Hepatocyte (in vitro differentiated cells): ENCODE results near the gene TOR4A. TPM values are rescaled to one million over a fixed set of nuclear protein-coding genes. Genes with fewer than 3 reads are reported as not detected.

Experiments
- DNase-seq: peaks from one replicate; pipeline ENCODE4 v3.0.0-alpha.2; 2016; ENCODE audit warnings: low spot score
- H2AFZ ChIP-seq: fragments of 200-600 bp; sonication (generic); 2 replicates; pipeline ENCODE4 v1.6.0; 2016; ENCODE audit warnings: antibody characterized with exemption, mild to moderate bottlenecking
- H3K27ac ChIP-seq: fragments of 200-600 bp; sonication (generic); 2 replicates; pipeline ENCODE4 v1.5.1; 2016; ENCODE audit warnings: mild to moderate bottlenecking
- H3K27me3 ChIP-seq: fragments of 200-600 bp; sonication (generic); 2 replicates; pipeline ENCODE4 v1.6.1; 2016
- H3K36me3 ChIP-seq: fragments of 200-600 bp; sonication (generic); replicated peaks from 2 replicates; pipeline ENCODE4 v1.5.1; 2016; ENCODE audit warnings: low read depth; ENCODE audit not compliant: insufficient read depth
- H3K4me1 ChIP-seq: fragments of 200-600 bp; sonication (generic); 2 replicates; pipeline ENCODE4 v1.5.1; 2016; ENCODE audit warnings: mild to moderate bottlenecking, moderate library complexity; ENCODE audit not compliant: insufficient read depth
- H3K4me2 ChIP-seq: fragments of 200-600 bp; sonication (generic); 2 replicates; pipeline ENCODE4 v1.6.0; 2016
- H3K4me3 ChIP-seq: fragments of 200-600 bp; sonication (generic); 2 replicates; pipeline ENCODE4 v1.5.1; 2016; ENCODE audit warnings: mild to moderate bottlenecking
- H3K79me2 ChIP-seq: fragments of 200-600 bp; sonication (generic); 2 replicates; pipeline ENCODE4 v1.6.0; 2017; ENCODE audit warnings: mild to moderate bottlenecking
- H3K9me2 ChIP-seq: fragments of 200-600 bp; sonication (generic); replicated peaks from 2 replicates; pipeline ENCODE4 v1.6.0; 2017; ENCODE audit warnings: mild to moderate bottlenecking; ENCODE audit not compliant: insufficient read depth
- H3K9me3 ChIP-seq: fragments of 200-600 bp; sonication (generic); 2 replicates; pipeline ENCODE4 v1.5.1; 2016; ENCODE audit warnings: low read depth, mild to moderate bottlenecking
- H4K20me1 ChIP-seq: fragments of 200-600 bp; sonication (generic); 2 replicates; pipeline ENCODE4 v1.6.0; 2016; ENCODE audit warnings: mild to moderate bottlenecking; ENCODE audit not compliant: insufficient read depth, poor library complexity, severe bottlenecking
- CTCF ChIP-seq: fragments of 200-600 bp; sonication (generic); IDR thresholded peaks from 2 replicates; pipeline ENCODE4 v1.5.1; 2016; ENCODE audit warnings: antibody characterized with exemption, mild to moderate bottlenecking; ENCODE audit not compliant: poor library complexity
- EZH2 ChIP-seq: fragments of 200-600 bp; sonication (generic); IDR thresholded peaks from 2 replicates; pipeline ENCODE4 v1.6.1; 2016; ENCODE audit warnings: antibody characterized with exemption, mild to moderate bottlenecking, borderline replicate concordance
- EZH2phosphoT487 ChIP-seq: fragments of 200-600 bp; sonication (generic); IDR thresholded peaks from one replicate; pipeline ENCODE4 v1.6.1; 2018; ENCODE audit warnings: antibody characterized with exemption, mild to moderate bottlenecking, low read depth, moderate library complexity; ENCODE audit not compliant: unreplicated experiment, severe bottlenecking
- WGBS: methylation state at CpG from one replicate; pipeline ENCODE4 v1.1.6; 2016; ENCODE audit warnings: low lambda C conversion rate; ENCODE audit errors: missing lambda C conversion rate; 5-methylcytosine and 5-hydroxymethylcytosine counted together
- polyA plus RNA-seq: library from polyadenylated mRNA; unstranded; fragments of >200 nt; fragmentation: Nextera tagmentation; extraction: Ambion mirVana; gene quantifications from 2 replicates; pipeline ENCODE4 v1.2.1, GENCODE V29; 2016
- total RNA-seq: library from RNA; depleted of rRNA; stranded (reverse); fragments of >200 nt; gene quantifications from 2 replicates; pipeline ENCODE4 v1.2.3, GENCODE V29; 2014

TOR4A gene
- total and polyA plus RNA-seq, 2 experiments from 2014 or later, result 8.0 to 14.4 TPM

- peaks cover 15% of the 10 kb centered on the region for H3K4me1 ChIP-seq
- no peak for DNase-seq
These were observed 23.6 kb upstream of the TOR4A start for GRCh38 chr9:137253717-137254623.

GRCh38 chr9:137254624-137255447 lies 22.7 kb upstream of the TOR4A start, which contains the start of gene NELFB:
TSS of gene NELFB (plus strand) at chr9:137255327.
- no peak for TF ChIP-seq CTCF
- no peak for TF ChIP-seq EZH2phosphoT487
- TF ChIP-seq EZH2, result no peak
- peaks cover 7% of the 10 kb centered on the region for H4K20me1 ChIP-seq
- H3K4me2 ChIP-seq, result peak within 1 kb of the TSS; percentile 98
- H3K36me3 ChIP-seq, result no peaks in the 10 kb centered on the region
- DNase-seq, result peak; percentile 95
- WGBS, result 0% methylated on average over 18 of the region's 105 CpGs
- H3K9me3 ChIP-seq, result no peaks in the 10 kb centered on the region
- H3K79me2 ChIP-seq, result peaks cover 20% of the 10 kb centered on the region
- H3K4me3 ChIP-seq, result peak within 1 kb of the TSS; percentile 80
- H2AFZ ChIP-seq, result peak within 1 kb of the TSS; percentile 78
- H3K27ac ChIP-seq, result peak within 1 kb of the TSS; percentile 52
- no peaks in the 10 kb centered on the region for H3K27me3 ChIP-seq
- H3K9me2 ChIP-seq, result no peaks in the 10 kb centered on the region
- H3K4me1 ChIP-seq, result peaks cover 15% of the 10 kb centered on the region

More at GRCh38 chr9:137253717-137254623, 23.6 kb upstream of the TOR4A start:
- H4K20me1 ChIP-seq, result peaks cover 7% of the 10 kb centered on the region
- H3K36me3 ChIP-seq, result no peaks in the 10 kb centered on the region
- WGBS, result 52% methylated on average over 18 of the region's 21 CpGs
- H3K27me3 ChIP-seq, result no peaks in the 10 kb centered on the region
- peak overlapping the region; percentile 43 for H3K4me3 ChIP-seq
- peak overlapping the region; percentile 36 for H3K27ac ChIP-seq
- peak overlapping the region; percentile 71 for H2AFZ ChIP-seq
- no peak for TF ChIP-seq EZH2phosphoT487
- no peak for TF ChIP-seq CTCF
- no peak for TF ChIP-seq EZH2
- no peaks in the 10 kb centered on the region for H3K9me3 ChIP-seq
- H3K4me2 ChIP-seq, result peak overlapping the region; percentile 98
- H3K9me2 ChIP-seq, result no peaks in the 10 kb centered on the region
- peaks cover 20% of the 10 kb centered on the region for H3K79me2 ChIP-seq

GRCh38 chr9:137255448-137256114 lies 21.9 kb upstream of the TOR4A start:
- no peak for TF ChIP-seq CTCF
- no peak for TF ChIP-seq EZH2phosphoT487

More at GRCh38 chr9:137255448-137256114, 21.9 kb upstream of the TOR4A start:
- Histone ChIP-seq H2AFZ (peak overlapping the region; percentile 78), H3K36me3 (no peaks in the 10 kb centered on the region), H3K79me2 (peaks cover 20% of the 10 kb centered on the region), H3K4me3 (peak overlapping the region; percentile 80), H3K4me1 (peaks cover 15% of the 10 kb centered on the region), H3K9me3 (no peaks in the 10 kb centered on the region), H3K4me2 (peak overlapping the region; percentile 98), H3K27ac (peak overlapping the region; percentile 52), H4K20me1 (peaks cover 7% of the 10 kb centered on the region), H3K9me2 (no peaks in the 10 kb centered on the region), H3K27me3 (no peaks in the 10 kb centered on the region)
- 7% methylated on average over 23 of the region's 51 CpGs for WGBS
- DNase-seq, result peak; percentile 77
